Kidney epithelial cell (primary cell): ENCODE data around the gene RNASE12. TPM values are rescaled to one million over a fixed set of nuclear protein-coding genes. Genes with fewer than 3 reads are reported as not detected.

ENCODE experiments used
- DNase-seq: peaks from one replicate; pipeline ENCODE4 v3.0.0-alpha.2; 2010; ENCODE audit warnings: low read depth
- H3K27me3 ChIP-seq: 2 replicates; pipeline ENCODE4 v1.6.0; 2011; ENCODE audit warnings: low read length; ENCODE audit not compliant: control insufficient read depth, insufficient read depth
- H3K36me3 ChIP-seq: 2 replicates; pipeline ENCODE4 v1.5.1; 2011; ENCODE audit warnings: low read length; ENCODE audit not compliant: control insufficient read depth, insufficient read depth
- H3K4me3 ChIP-seq: 2 replicates; pipeline ENCODE4 v1.5.1; 2011; ENCODE audit warnings: low read depth, mild to moderate bottlenecking, control low read depth, low read length
- CTCF ChIP-seq: IDR thresholded peaks from 2 replicates; pipeline ENCODE4 v1.5.1; 2011; ENCODE audit warnings: mild to moderate bottlenecking, moderate library complexity, low read length, control low read depth, inconsistent platforms; ENCODE audit not compliant: insufficient read depth, poor library complexity, severe bottlenecking
- total RNA-seq: library from RNA; depleted of rRNA; stranded (reverse); fragments of >200 nt; gene quantifications from 2 replicates; pipeline ENCODE4 v1.2.3, GENCODE V29; 2015

RNASE12 gene
- total RNA-seq, 1 donor from 2014 or later: not detected

DNA sequence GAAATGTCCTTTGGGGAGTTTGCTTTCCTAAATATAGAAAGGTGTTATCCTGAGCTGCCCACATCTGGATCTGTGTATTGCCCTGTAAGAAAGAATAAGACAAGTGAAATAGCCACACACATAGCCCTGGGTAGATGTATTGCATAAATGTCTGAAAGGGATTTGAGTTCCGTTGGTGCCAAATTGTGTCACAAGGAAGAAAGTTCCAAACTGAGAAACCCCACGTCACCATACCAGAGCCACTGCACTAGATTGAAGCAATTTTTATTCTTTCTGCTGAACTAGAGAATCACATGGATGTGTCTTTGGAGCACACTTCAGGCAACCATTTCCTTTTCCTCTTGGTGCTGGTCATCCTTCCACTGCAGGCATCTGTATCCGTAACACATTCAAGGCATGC is 35.3 kb downstream of the RNASE12 start:
- Histone ChIP-seq H3K4me3 (no peak overlapping the region), H3K36me3 (no peaks in the 10 kb centered on the region), H3K27me3 (no peaks in the 10 kb centered on the region)
- no peak for TF ChIP-seq CTCF
- no peak for DNase-seq

DNA sequence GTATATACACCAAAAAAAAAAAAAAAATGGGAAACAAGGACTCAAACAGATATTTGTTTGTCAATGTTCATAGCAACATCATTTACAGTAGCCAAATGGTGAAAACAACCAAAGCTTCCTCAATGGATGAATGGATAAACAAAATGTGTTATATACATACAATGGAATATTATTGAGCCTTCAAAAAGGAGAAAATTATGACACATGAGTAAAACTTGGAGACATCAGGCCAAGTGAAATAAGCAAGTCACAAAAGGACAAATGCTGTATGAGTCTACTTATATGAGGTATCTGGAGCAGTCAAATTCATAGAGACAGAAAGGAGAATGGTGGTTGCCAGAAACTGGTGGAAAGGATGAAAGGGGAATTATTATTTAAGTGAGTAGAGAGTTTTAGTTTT is 38.2 kb downstream of the RNASE12 start:
- H3K4me3 ChIP-seq: no peak overlapping the region
- H3K27me3 ChIP-seq: no peaks in the 10 kb centered on the region
- no peak for DNase-seq
- H3K36me3 ChIP-seq: no peaks in the 10 kb centered on the region
- TF ChIP-seq CTCF: no peak

DNA sequence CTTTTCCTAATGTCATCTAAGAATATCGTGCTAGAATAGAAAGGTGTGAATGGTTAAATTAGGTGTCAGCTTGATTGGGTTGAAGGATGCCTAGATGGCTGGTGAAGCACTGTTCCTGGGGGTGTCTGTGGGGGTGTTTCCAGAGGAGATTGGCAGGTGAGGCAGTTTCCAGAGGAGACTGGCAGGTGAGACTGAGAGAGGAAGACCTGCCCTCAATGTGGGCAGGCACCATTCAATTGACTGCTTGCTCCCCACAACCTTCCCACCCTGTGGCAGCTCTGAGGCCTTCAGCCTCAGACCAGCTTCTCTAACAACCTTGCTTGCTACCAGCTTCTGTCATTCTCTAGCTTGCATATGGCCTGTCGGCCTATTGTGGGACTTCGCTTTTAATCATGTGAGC is 39.6 kb downstream of the RNASE12 start:
- TF ChIP-seq CTCF: no peak
- no peak overlapping the region for H3K4me3 ChIP-seq
- no peaks in the 10 kb centered on the region for H3K27me3 ChIP-seq
- no peak for DNase-seq
- no peaks in the 10 kb centered on the region for H3K36me3 ChIP-seq

DNA sequence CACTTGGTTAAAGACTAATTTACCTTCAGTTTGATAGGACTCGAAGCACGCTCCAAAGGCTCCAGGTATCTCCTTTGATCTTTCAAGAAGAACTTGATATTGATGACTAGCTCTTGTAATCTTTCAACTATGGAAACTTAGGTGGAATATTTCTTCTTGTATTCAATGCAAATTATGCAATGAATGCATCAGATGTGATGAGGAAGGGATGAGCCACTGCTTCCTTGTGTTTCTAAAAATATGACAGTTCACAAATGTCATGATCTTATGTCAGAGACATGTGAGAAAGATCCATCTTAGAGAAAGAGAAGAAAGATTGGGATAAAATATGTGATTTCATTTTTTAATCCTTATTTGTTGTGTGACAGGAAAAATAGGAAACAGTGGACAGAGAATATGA is 40.2 kb downstream of the RNASE12 start:
- Histone ChIP-seq H3K4me3 (no peak overlapping the region), H3K36me3 (no peaks in the 10 kb centered on the region), H3K27me3 (no peaks in the 10 kb centered on the region)
- no peak for DNase-seq
- TF ChIP-seq CTCF: no peak

DNA sequence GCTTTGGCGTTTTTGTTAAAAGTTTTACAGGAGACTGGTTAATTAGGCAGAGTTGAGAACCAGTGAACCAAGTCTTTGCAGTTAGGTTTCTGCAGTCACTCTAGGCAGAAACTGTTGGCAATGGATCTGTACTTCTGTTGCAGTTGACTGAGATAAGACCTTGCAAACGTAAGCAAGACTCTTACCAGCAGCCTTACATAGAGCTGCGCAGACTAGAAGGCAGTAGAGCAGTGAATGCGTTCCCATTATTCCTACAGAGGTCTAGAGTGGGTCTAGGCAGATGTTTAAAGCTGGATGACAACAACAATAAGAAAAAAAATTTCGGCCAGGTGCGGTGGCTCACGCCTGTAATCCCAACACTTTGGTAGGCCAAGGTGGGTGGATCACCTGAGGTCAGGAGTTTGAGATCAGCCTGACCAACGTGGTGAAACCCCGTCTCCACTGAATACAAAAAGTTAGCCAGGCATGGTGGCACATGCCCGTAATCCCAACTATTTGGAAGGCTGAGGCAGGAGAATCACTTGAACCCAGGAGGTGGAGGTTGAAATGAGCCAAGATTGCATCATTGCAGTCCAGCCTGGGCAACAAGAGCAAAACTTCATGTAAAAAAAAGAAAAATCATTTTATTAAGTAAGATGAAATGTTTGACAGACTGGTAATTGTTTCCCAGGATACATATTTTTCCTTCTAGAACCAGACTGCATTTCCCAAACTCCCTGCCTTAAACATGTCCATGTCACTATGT is 42.6 kb downstream of the RNASE12 start:
- H3K4me3 ChIP-seq: no peak overlapping the region
- DNase-seq: no peak
- no peak for TF ChIP-seq CTCF
- H3K27me3 ChIP-seq: no peaks in the 10 kb centered on the region
- no peaks in the 10 kb centered on the region for H3K36me3 ChIP-seq

GRCh38 chr14:20546877-20547276 is 44.3 kb downstream of the RNASE12 start:
- Histone ChIP-seq H3K27me3 (no peaks in the 10 kb centered on the region), H3K36me3 (no peaks in the 10 kb centered on the region), H3K4me3 (no peak overlapping the region)
- no peak for TF ChIP-seq CTCF
- no peak for DNase-seq
